ENCODE data around the gene FBLN7.
"Not testable (repeated sequence)": the region's sequence is repeated elsewhere in the genome, so short reads cannot be mapped to it uniquely, and the experiment has no call there.

Gene FBLN7

DNA sequence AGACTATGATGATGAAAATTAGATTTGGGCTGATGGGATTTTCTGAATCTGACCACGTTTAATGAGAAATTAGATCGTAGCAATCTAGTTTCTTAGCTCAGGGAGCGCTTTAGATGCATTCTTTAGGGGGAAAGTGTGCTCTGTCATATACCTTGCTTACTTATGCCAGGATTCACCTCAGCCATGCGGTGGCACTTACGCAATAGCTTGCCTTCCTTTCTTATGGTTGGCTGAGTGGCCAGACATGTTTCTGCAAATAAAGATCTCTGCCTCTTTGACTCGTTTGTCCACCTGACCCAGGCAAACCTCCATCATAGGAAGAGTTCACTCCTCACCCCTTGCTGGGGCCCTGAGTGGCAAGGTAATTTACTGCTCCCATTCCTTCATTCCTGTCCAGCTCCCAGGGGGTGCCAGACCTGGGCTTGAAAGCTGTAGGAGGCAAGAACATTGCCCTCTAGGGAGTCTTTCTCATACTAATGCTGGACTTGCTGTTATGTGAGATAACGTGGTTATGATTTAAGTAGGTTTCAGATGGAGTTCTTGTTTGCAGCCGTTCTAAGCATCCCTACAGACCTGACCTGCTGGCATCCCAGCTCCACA lies 57.1 kb downstream of the FBLN7 start:
- DNase-seq (ENCODE audit: insufficient read length, low spot score) (no peak), FAIRE-seq (no peak)
- TF ChIP-seq POLR2A (IDR thresholded peaks at IDR 0.05; ENCODE audit: low read depth, low read length), result no peak

- no peak for DNase-seq (ENCODE audit: insufficient read length, low spot score)
- no peak for TF ChIP-seq POLR2A (IDR thresholded peaks at IDR 0.05; ENCODE audit: low read depth, low read length)
- FAIRE-seq, result no peak
Observed at GRCh38 chr2:112195950-112196349, 57.8 kb downstream of the FBLN7 start.

- TF ChIP-seq POLR2A (IDR thresholded peaks at IDR 0.05; ENCODE audit: low read depth, low read length), result no peak
- FAIRE-seq, result no peak
- no peak for DNase-seq (ENCODE audit: insufficient read length, low spot score)
Observed at GRCh38 chr2:112197868-112198267, 59.7 kb downstream of the FBLN7 start.

DNA sequence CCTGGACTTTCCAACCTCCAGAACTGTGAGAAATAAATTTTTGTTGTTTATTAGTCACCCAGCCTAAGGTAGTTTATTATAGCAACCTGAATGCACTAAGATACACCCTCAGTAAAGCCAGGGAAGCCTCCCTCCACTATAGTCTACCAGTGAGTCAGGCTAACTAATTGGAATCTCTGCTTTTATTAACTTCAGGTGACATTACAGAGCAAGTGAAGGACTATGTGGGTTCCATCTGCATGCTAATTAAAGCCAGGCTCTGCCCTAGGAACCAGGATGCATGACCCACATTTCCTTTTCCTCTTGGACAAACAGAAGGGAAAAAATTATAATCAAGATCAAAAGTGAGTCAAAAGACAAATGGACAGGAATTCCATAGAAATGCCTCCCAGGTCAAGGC lies 60.6 kb downstream of the FBLN7 start:
- DNase-seq (ENCODE audit: insufficient read length, low spot score) (no peak), FAIRE-seq (no peak)
- no peak for TF ChIP-seq POLR2A (IDR thresholded peaks at IDR 0.05; ENCODE audit: low read depth, low read length)

DNA sequence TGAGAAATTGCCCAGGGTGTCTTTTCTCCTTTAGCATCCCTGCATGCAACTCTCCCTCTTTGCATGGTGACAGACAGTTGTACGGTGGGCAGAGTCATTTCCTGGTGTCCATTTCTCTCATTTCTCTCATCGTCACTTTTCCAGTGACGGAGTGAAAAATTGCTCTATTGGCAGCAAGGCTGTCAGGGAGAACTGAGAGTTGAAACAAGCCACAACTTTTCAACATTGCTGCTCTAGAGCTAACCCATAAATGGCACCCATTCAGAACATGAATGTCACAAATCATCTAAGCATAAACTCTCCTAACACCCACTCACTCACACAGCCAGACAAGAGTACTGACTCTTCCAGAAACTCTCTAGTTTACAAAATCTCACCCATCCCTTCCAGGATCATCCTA lies 61.0 kb downstream of the FBLN7 start:
- DNase-seq (ENCODE audit: insufficient read length, low spot score) (no peak), FAIRE-seq (no peak)
- no peak for TF ChIP-seq POLR2A (IDR thresholded peaks at IDR 0.05; ENCODE audit: low read depth, low read length)

- DNase-seq (ENCODE audit: insufficient read length, low spot score), result no peak
- no peak for FAIRE-seq
- TF ChIP-seq POLR2A (IDR thresholded peaks at IDR 0.05; ENCODE audit: low read depth, low read length), result no peak
Observed at GRCh38 chr2:112201696-112202430, 63.7 kb downstream of the FBLN7 start.

DNA sequence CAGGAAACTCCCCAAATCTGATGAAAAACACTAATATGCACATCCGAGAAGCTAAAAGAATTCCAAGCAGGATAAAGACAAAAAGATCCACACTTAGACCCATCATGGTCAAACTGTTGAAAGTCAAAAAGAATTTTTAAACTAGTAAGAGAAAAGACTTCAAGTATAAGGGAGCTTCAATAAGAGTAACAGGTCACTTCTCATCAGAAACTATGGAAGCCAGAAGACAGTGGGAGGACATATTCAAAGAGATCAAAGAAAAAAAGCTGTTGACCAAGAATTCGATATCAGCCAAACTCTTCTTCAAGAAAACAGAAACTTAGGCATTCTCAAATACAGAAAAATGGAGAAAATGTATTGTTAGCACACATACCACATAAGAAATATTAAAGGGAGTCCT lies 66.2 kb downstream of the FBLN7 start:
- no peak for FAIRE-seq
- DNase-seq (ENCODE audit: insufficient read length, low spot score), result no peak
- no peak for TF ChIP-seq POLR2A (IDR thresholded peaks at IDR 0.05; ENCODE audit: low read depth, low read length)

DNA sequence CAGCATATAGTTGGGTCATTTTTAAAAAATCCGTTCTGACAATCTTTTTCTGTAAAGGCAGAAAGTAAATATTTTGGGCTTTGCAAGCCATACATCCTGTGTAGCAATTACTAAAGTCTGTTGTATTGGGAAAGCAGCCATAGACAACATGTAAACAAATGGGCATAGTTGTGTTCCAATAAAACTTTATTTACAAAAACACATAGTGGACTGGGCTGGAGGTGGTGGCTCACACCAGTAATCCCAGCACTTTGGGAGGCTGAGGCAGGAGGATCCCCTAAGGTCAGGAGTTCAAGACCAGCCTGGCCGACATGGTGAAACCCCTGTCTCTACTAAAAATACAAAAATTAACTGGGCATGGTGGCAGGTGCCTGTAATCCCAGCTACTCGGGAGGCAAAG lies 69.7 kb downstream of the FBLN7 start:
- not testable (repeated sequence) for DNase-seq (ENCODE audit: insufficient read length, low spot score); FAIRE-seq

GRCh38 chr2:112216167-112216566 lies 78.0 kb downstream of the FBLN7 start:
- TF ChIP-seq POLR2A (IDR thresholded peaks at IDR 0.05; ENCODE audit: low read depth, low read length), result no peak
- no peak for DNase-seq (ENCODE audit: insufficient read length, low spot score)
- peak; percentile 45 for FAIRE-seq

- no peak for FAIRE-seq
- TF ChIP-seq POLR2A (IDR thresholded peaks at IDR 0.05; ENCODE audit: low read depth, low read length), result no peak
- no peak for DNase-seq (ENCODE audit: insufficient read length, low spot score)
Observed at GRCh38 chr2:112217854-112218253, 79.7 kb downstream of the FBLN7 start.

DNA sequence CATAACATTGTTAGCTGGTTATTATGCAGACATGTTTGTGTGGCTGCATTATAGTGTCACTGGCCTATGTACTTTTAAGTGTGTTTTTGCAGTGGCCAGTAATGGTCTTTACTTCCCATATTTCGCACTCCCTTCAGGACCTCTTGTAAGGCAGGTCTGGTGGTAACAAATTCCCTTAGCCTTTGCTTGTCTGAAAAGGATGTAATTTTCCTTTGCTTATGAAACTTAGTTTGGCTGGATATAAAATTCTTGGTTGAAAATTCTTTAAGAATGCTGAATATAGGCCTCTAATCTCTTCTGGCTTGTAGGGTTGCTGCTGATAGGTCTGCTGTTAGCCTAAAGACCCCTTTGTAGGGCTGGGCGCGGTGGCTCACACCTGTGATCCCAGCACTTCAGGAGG lies 82.0 kb downstream of the FBLN7 start:
- FAIRE-seq, result peak; percentile 38
- TF ChIP-seq POLR2A (IDR thresholded peaks at IDR 0.05; ENCODE audit: low read depth, low read length), result no peak

GRCh38 chr2:112220831-112221230 lies 82.6 kb downstream of the FBLN7 start:
- no peak for TF ChIP-seq POLR2A (IDR thresholded peaks at IDR 0.05; ENCODE audit: low read depth, low read length)
- no peak for FAIRE-seq
- no peak for DNase-seq (ENCODE audit: insufficient read length, low spot score)

More for the DNA sequence above, 82.0 kb downstream of the FBLN7 start:
- no peak for DNase-seq (ENCODE audit: insufficient read length, low spot score)

- no peak for FAIRE-seq
- no peak for DNase-seq (ENCODE audit: insufficient read length, low spot score)
- no peak for TF ChIP-seq POLR2A (IDR thresholded peaks at IDR 0.05; ENCODE audit: low read depth, low read length)
Observed at GRCh38 chr2:112229348-112229747, 91.2 kb downstream of the FBLN7 start.

DNA sequence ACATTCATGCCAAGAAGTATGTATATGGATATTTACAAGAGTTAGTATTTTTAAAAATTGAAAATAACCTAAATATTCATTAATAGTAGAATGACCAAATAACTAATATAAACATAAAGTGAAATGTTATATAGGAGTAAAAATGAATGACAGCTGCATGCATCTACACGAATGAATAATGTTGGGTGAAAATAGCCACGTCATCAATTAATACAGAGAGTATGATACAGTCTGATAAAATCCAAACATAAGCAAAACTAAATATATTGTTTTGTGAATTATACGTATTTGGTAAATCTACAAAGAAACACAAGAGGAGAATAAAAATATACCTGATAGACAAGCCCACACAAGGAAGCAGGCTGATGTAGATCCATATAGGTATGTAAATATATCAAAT lies 92.2 kb downstream of the FBLN7 start:
- DNase-seq (ENCODE audit: insufficient read length, low spot score) (no peak), FAIRE-seq (no peak)
- no peak for TF ChIP-seq POLR2A (IDR thresholded peaks at IDR 0.05; ENCODE audit: low read depth, low read length)

Data from H54 (cell line).